HEK293 (cell line): Measurements from ENCODE around the gene PEAK3.

Source experiments
- BCL11B ChIP-seq: fragments of 450-650 bp; formaldehyde crosslinking; IDR thresholded peaks from 2 replicates; pipeline ENCODE4 v1.5.1; 2016; ENCODE audit warnings: low read depth, missing biosample characterization, missing genetic modification characterization
- EGR2 ChIP-seq: fragments of 450-650 bp; formaldehyde crosslinking; IDR thresholded peaks from 2 replicates; pipeline ENCODE4 v1.5.1; 2016; ENCODE audit warnings: low read depth, missing biosample characterization, missing genetic modification characterization
- IKZF3 ChIP-seq: fragments of 450-650 bp; IDR thresholded peaks from 2 replicates; pipeline ENCODE4 v1.5.0; 2018; ENCODE audit warnings: missing biosample characterization, mild to moderate bottlenecking, missing genetic modification characterization, moderate library complexity
- MEIS1 ChIP-seq: sonication (generic); formaldehyde crosslinking; IDR thresholded peaks from 2 replicates; pipeline ENCODE4 v1.8.1; 2022; ENCODE audit warnings: missing genetic modification reagents, mild to moderate bottlenecking, borderline replicate concordance
- SP2 ChIP-seq: fragments of 450-650 bp; formaldehyde crosslinking; IDR thresholded peaks from 2 replicates; pipeline ENCODE4 v1.5.1; 2016; ENCODE audit warnings: missing biosample characterization, missing genetic modification characterization
- YY2 ChIP-seq: fragments of 450-650 bp; formaldehyde crosslinking; IDR thresholded peaks from 2 replicates; pipeline ENCODE4 v1.5.1; 2016; ENCODE audit warnings: missing biosample characterization, missing genetic modification characterization
- ZBTB20 ChIP-seq: fragments of 450-650 bp; formaldehyde crosslinking; IDR thresholded peaks from 2 replicates; pipeline ENCODE4 v1.5.1; 2016; ENCODE audit warnings: missing biosample characterization, missing genetic modification characterization
- ZEB2 ChIP-seq: fragments of 450-650 bp; formaldehyde crosslinking; IDR thresholded peaks from 2 replicates; pipeline ENCODE4 v1.5.1; 2016; ENCODE audit warnings: missing biosample characterization, missing genetic modification characterization
- ZNF174 ChIP-seq: fragments of 450-650 bp; formaldehyde crosslinking; IDR thresholded peaks from 2 replicates; pipeline ENCODE4 v1.5.0; 2017; ENCODE audit warnings: missing biosample characterization, mild to moderate bottlenecking, missing genetic modification characterization
- ZNF175 ChIP-seq: fragments of 450-650 bp; formaldehyde crosslinking; IDR thresholded peaks from 2 replicates; pipeline ENCODE4 v1.5.1; 2016; ENCODE audit warnings: missing biosample characterization, missing genetic modification characterization
- ZNF221 ChIP-seq: fragments of 450-650 bp; formaldehyde crosslinking; IDR thresholded peaks from 2 replicates; pipeline ENCODE4 v1.5.1; 2017; ENCODE audit warnings: missing biosample characterization, missing genetic modification characterization, borderline replicate concordance
- ZNF223 ChIP-seq: fragments of 450-650 bp; formaldehyde crosslinking; IDR thresholded peaks from 2 replicates; pipeline ENCODE4 v1.5.1; 2016; ENCODE audit warnings: missing biosample characterization, missing genetic modification characterization
- ZNF324 ChIP-seq: fragments of 450-650 bp; formaldehyde crosslinking; IDR thresholded peaks from 2 replicates; pipeline ENCODE4 v1.5.1; 2016; ENCODE audit warnings: missing biosample characterization, missing genetic modification characterization
- ZNF335 ChIP-seq: fragments of 450-650 bp; formaldehyde crosslinking; conservative IDR thresholded peaks from 2 replicates; pipeline ENCODE4 v1.5.1; 2016; ENCODE audit warnings: missing biosample characterization, missing genetic modification characterization
- ZNF391 ChIP-seq: fragments of 450-650 bp; formaldehyde crosslinking; IDR thresholded peaks from 2 replicates; pipeline ENCODE4 v1.5.1; 2016; ENCODE audit warnings: low read depth, missing biosample characterization, missing genetic modification characterization, borderline replicate concordance
- ZNF423 ChIP-seq: fragments of 450-650 bp; formaldehyde crosslinking; IDR thresholded peaks from 2 replicates; pipeline ENCODE4 v1.5.1; 2016; ENCODE audit warnings: missing biosample characterization, missing genetic modification characterization
- ZNF433 ChIP-seq: fragments of 450-650 bp; formaldehyde crosslinking; IDR thresholded peaks from 2 replicates; pipeline ENCODE4 v1.5.1; 2016; ENCODE audit warnings: missing biosample characterization, missing genetic modification characterization, low read depth
- ZNF473 ChIP-seq: fragments of 450-650 bp; formaldehyde crosslinking; IDR thresholded peaks from 2 replicates; pipeline ENCODE4 v1.5.1; 2017; ENCODE audit warnings: missing biosample characterization, missing genetic modification characterization
- ZNF521 ChIP-seq: fragments of 450-650 bp; formaldehyde crosslinking; IDR thresholded peaks from 2 replicates; pipeline ENCODE4 v1.5.1; 2017; ENCODE audit warnings: missing biosample characterization, mild to moderate bottlenecking, missing genetic modification characterization
- ZNF549 ChIP-seq: fragments of 450-650 bp; IDR thresholded peaks from 2 replicates; pipeline ENCODE4 v1.5.1; 2018; ENCODE audit warnings: missing biosample characterization, missing genetic modification characterization, mild to moderate bottlenecking, inconsistent platforms, moderate library complexity
- ZNF561 ChIP-seq: fragments of 450-650 bp; IDR thresholded peaks from 2 replicates; pipeline ENCODE4 v1.5.1; 2018; ENCODE audit warnings: missing biosample characterization, missing genetic modification characterization, borderline replicate concordance
- ZNF777 ChIP-seq: fragments of 450-650 bp; formaldehyde crosslinking; IDR thresholded peaks from 2 replicates; pipeline ENCODE4 v1.5.1; 2017; ENCODE audit warnings: missing biosample characterization, missing genetic modification characterization, borderline replicate concordance
- ZNF792 ChIP-seq: fragments of 450-650 bp; formaldehyde crosslinking; IDR thresholded peaks from 2 replicates; pipeline ENCODE4 v1.5.1; 2016; ENCODE audit warnings: missing biosample characterization, missing genetic modification characterization
- ZNF843 ChIP-seq: fragments of 450-650 bp; formaldehyde crosslinking; IDR thresholded peaks from 2 replicates; pipeline ENCODE4 v1.5.1; 2016; ENCODE audit warnings: missing biosample characterization, missing genetic modification characterization
- TF ChIP-seq, protein P1 (sequence below): fragments of 450-650 bp; formaldehyde crosslinking; IDR thresholded peaks from 2 replicates; pipeline ENCODE4 v1.5.1; 2016; ENCODE audit warnings: missing biosample characterization, missing genetic modification characterization, low read depth
- TF ChIP-seq, protein P2 (sequence below): fragments of 450-650 bp; formaldehyde crosslinking; conservative IDR thresholded peaks from 2 replicates; pipeline ENCODE4 v1.5.1; 2016; ENCODE audit warnings: low read depth, missing biosample characterization, missing genetic modification characterization
- TF ChIP-seq, protein P3 (sequence below): fragments of 450-650 bp; formaldehyde crosslinking; IDR thresholded peaks from 2 replicates; pipeline ENCODE4 v1.5.1; 2016; ENCODE audit warnings: missing biosample characterization, missing genetic modification characterization, borderline replicate concordance
- TF ChIP-seq, protein P4 (sequence below): fragments of 450-650 bp; formaldehyde crosslinking; IDR thresholded peaks from 2 replicates; pipeline ENCODE4 v1.5.1; 2016; ENCODE audit warnings: missing biosample characterization, missing genetic modification characterization

Gene PEAK3

DNA sequence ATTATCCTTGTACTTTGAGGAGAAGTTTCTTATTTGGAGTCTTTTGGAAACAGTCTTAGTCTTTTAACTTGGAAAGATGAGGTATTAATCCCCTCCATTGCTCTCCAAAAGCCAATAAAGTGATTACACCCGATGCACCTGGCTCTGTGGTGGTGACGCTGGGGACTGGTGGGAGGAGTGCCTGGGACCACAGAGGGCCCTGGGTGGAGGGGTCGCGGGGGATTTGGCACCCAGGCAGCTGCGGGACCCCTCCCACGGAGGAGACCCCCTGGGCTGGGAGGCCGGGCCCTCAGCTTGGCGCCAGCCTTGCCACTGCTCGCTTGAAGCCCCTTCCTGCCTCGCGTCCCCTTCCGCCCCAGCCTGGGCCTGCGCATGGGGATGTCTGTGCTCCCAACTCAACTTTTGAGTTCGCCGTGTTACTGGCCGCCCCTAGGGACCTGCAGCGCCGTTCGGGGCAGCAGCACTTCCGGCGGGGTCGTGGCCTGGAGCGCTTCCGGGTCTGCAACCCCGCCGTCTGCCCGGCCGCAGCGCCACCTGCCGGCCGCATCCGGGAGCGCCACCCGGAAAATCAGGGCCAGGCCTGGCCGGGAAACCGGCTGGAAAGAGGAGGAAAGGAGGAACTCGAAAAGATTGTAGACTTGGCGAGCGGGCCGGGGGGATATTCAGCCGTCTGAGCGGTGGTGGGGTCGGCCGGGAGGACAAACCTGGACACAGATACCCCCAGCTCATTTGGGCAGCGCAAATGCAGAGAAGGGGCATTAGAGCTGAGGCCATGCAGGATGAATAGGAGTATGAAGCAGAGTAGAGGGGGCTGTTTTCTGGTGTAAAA, 8.4 kb downstream of the PEAK3 start (continued):
- TF ChIP-seq, protein P1, sequence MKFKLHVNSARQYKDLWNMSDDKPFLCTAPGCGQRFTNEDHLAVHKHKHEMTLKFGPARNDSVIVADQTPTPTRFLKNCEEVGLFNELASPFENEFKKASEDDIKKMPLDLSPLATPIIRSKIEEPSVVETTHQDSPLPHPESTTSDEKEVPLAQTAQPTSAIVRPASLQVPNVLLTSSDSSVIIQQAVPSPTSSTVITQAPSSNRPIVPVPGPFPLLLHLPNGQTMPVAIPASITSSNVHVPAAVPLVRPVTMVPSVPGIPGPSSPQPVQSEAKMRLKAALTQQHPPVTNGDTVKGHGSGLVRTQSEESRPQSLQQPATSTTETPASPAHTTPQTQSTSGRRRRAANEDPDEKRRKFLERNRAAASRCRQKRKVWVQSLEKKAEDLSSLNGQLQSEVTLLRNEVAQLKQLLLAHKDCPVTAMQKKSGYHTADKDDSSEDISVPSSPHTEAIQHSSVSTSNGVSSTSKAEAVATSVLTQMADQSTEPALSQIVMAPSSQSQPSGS: no peak
- peak; percentile 25; the same call in 1 of the 2 replicates for TF ChIP-seq ZNF391
- TF ChIP-seq ZNF423 (tag by site-specific recombination): peak; percentile 94
- TF ChIP-seq ZNF549: no peak
- no peak for TF ChIP-seq ZNF221 (tag by site-specific recombination)
- TF ChIP-seq ZEB2 (tag by site-specific recombination): peak; percentile 86
- TF ChIP-seq ZNF792 (tag by site-specific recombination): peak; percentile 79; the same call in 1 of the 2 replicates
- no peak for TF ChIP-seq MEIS1 (CRISPR knock-in tag)
- peak; percentile 65; the same call in 1 of the 2 replicates for TF ChIP-seq ZNF324 (tag by site-specific recombination)
- TF ChIP-seq ZNF335 (tag by site-specific recombination): peak; percentile 83
- TF ChIP-seq, protein P2, sequence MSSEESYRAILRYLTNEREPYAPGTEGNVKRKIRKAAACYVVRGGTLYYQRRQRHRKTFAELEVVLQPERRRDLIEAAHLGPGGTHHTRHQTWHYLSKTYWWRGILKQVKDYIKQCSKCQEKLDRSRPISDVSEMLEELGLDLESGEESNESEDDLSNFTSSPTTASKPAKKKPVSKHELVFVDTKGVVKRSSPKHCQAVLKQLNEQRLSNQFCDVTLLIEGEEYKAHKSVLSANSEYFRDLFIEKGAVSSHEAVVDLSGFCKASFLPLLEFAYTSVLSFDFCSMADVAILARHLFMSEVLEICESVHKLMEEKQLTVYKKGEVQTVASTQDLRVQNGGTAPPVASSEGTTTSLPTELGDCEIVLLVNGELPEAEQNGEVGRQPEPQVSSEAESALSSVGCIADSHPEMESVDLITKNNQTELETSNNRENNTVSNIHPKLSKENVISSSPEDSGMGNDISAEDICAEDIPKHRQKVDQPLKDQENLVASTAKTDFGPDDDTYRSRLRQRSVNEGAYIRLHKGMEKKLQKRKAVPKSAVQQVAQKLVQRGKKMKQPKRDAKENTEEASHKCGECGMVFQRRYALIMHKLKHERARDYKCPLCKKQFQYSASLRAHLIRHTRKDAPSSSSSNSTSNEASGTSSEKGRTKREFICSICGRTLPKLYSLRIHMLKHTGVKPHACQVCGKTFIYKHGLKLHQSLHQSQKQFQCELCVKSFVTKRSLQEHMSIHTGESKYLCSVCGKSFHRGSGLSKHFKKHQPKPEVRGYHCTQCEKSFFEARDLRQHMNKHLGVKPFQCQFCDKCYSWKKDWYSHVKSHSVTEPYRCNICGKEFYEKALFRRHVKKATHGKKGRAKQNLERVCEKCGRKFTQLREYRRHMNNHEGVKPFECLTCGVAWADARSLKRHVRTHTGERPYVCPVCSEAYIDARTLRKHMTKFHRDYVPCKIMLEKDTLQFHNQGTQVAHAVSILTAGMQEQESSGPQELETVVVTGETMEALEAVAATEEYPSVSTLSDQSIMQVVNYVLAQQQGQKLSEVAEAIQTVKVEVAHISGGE (tag by site-specific recombination): peak; percentile 98
- TF ChIP-seq, protein P3, sequence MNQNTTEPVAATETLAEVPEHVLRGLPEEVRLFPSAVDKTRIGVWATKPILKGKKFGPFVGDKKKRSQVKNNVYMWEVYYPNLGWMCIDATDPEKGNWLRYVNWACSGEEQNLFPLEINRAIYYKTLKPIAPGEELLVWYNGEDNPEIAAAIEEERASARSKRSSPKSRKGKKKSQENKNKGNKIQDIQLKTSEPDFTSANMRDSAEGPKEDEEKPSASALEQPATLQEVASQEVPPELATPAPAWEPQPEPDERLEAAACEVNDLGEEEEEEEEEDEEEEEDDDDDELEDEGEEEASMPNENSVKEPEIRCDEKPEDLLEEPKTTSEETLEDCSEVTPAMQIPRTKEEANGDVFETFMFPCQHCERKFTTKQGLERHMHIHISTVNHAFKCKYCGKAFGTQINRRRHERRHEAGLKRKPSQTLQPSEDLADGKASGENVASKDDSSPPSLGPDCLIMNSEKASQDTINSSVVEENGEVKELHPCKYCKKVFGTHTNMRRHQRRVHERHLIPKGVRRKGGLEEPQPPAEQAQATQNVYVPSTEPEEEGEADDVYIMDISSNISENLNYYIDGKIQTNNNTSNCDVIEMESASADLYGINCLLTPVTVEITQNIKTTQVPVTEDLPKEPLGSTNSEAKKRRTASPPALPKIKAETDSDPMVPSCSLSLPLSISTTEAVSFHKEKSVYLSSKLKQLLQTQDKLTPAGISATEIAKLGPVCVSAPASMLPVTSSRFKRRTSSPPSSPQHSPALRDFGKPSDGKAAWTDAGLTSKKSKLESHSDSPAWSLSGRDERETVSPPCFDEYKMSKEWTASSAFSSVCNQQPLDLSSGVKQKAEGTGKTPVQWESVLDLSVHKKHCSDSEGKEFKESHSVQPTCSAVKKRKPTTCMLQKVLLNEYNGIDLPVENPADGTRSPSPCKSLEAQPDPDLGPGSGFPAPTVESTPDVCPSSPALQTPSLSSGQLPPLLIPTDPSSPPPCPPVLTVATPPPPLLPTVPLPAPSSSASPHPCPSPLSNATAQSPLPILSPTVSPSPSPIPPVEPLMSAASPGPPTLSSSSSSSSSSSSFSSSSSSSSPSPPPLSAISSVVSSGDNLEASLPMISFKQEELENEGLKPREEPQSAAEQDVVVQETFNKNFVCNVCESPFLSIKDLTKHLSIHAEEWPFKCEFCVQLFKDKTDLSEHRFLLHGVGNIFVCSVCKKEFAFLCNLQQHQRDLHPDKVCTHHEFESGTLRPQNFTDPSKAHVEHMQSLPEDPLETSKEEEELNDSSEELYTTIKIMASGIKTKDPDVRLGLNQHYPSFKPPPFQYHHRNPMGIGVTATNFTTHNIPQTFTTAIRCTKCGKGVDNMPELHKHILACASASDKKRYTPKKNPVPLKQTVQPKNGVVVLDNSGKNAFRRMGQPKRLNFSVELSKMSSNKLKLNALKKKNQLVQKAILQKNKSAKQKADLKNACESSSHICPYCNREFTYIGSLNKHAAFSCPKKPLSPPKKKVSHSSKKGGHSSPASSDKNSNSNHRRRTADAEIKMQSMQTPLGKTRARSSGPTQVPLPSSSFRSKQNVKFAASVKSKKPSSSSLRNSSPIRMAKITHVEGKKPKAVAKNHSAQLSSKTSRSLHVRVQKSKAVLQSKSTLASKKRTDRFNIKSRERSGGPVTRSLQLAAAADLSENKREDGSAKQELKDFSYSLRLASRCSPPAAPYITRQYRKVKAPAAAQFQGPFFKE (tag by site-specific recombination): no peak
- TF ChIP-seq, protein P4, sequence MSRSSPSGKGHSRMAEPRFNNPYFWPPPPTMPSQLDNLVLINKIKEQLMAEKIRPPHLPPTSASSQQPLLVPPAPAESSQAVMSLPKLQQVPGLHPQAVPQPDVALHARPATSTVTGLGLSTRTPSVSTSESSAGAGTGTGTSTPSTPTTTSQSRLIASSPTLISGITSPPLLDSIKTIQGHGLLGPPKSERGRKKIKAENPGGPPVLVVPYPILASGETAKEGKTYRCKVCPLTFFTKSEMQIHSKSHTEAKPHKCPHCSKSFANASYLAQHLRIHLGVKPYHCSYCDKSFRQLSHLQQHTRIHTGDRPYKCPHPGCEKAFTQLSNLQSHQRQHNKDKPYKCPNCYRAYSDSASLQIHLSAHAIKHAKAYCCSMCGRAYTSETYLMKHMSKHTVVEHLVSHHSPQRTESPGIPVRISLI: no peak
- TF ChIP-seq ZNF473 (tag by site-specific recombination): no peak
- no peak for TF ChIP-seq ZNF433 (tag by site-specific recombination)
- TF ChIP-seq ZNF223 (tag by site-specific recombination): no peak
- TF ChIP-seq ZNF175 (tag by site-specific recombination): no peak
- TF ChIP-seq BCL11B: peak; percentile 84
- peak; percentile 91 for TF ChIP-seq SP2 (tag by site-specific recombination)
- TF ChIP-seq EGR2: 0 out of 2 replicates have a peak, but pooled peaks have one; percentile 14
- TF ChIP-seq ZNF777 (tag by site-specific recombination): no peak
- TF ChIP-seq ZNF561 (tag by site-specific recombination): peak; percentile 85
- TF ChIP-seq ZNF521: no peak
- peak; percentile 62; the same call in 1 of the 2 replicates for TF ChIP-seq IKZF3 (tag by site-specific recombination)
- no peak for TF ChIP-seq ZNF174 (tag by site-specific recombination)
- TF ChIP-seq YY2 (tag by site-specific recombination): no peak
- peak; percentile 79 for TF ChIP-seq ZNF843
- peak; percentile 92 for TF ChIP-seq ZBTB20 (tag by site-specific recombination)
